Common myeloid progenitor, CD34-positive (primary cell): Measurements from ENCODE around the gene STUM.
"Not testable (repeated sequence)": the region's sequence is repeated elsewhere in the genome, so short reads cannot be mapped to it uniquely, and the experiment has no call there.

Experiments used
- CTCF ChIA-PET: fragments of 350-600 bp; sonication (Branson Sonifier 250); formaldehyde crosslinking; loops from one replicate; lab custom pipeline; 2021; ENCODE audit warnings: antibody characterized with exemption; lab: Charles Lee
- POLR2A ChIA-PET: fragments of 350-600 bp; sonication (Branson Sonifier 250); formaldehyde crosslinking; loops from one replicate; lab custom pipeline; 2021; ENCODE audit warnings: antibody characterized with exemption; lab: Charles Lee
- DNase-seq, 3 donors: peaks; one replicate each; pipeline versions ENCODE4 v3.0.0 to v3.0.0-alpha.2; 2013
- H3K27ac ChIP-seq, 2 experiments: 1 replicate in 1 of 2; 2 replicates in 1 of 2; pipeline ENCODE4 v1.7.0; 2013; ENCODE audit warnings: inconsistent platforms in 2 of 2, low read length in 2 of 2, mild to moderate bottlenecking in 2 of 2, low read depth in 1 of 2, moderate library complexity in 1 of 2; ENCODE audit not compliant: severe bottlenecking in 2 of 2, insufficient read depth in 1 of 2, poor library complexity in 1 of 2
- H3K27me3 ChIP-seq, 5 experiments: replicated peaks in 2 of 5; 1 replicate in 3 of 5; 2 replicates in 2 of 5; pipeline versions ENCODE4 v1.6.1 to v1.7.0; 2013; ENCODE audit warnings: low read length in 4 of 5, mild to moderate bottlenecking in 2 of 5, moderate library complexity in 2 of 5, inconsistent platforms in 1 of 5; ENCODE audit not compliant: insufficient read depth in 5 of 5, control insufficient read depth in 4 of 5
- H3K36me3 ChIP-seq, 4 experiments: 1 replicate in 2 of 4; 2 replicates in 2 of 4; pipeline versions ENCODE4 v1.6.1 to v1.7.0; 2013; ENCODE audit warnings: low read length in 3 of 4, control low read depth in 1 of 4, mild to moderate bottlenecking in 1 of 4; ENCODE audit not compliant: control insufficient read depth in 4 of 4, insufficient read depth in 4 of 4
- H3K4me1 ChIP-seq, 4 experiments: 1 replicate in 3 of 4; 2 replicates in 1 of 4; pipeline versions ENCODE4 v1.6.1 to v1.7.1; 2013; ENCODE audit warnings: low read length in 3 of 4, mild to moderate bottlenecking in 3 of 4, control low read depth in 1 of 4, inconsistent platforms in 1 of 4, moderate library complexity in 1 of 4; ENCODE audit not compliant: control insufficient read depth in 4 of 4, insufficient read depth in 4 of 4; ENCODE audit errors: control extremely low read depth in 1 of 4
- H3K4me3 ChIP-seq, 7 experiments: 1 replicate in 4 of 7; 2 replicates in 3 of 7; pipeline versions ENCODE4 v1.5.1 to v1.7.0; 2013; ENCODE audit warnings: mild to moderate bottlenecking in 7 of 7, low read length in 6 of 7, moderate library complexity in 6 of 7, inconsistent platforms in 2 of 7, low read depth in 2 of 7, control low read depth in 1 of 7; ENCODE audit not compliant: insufficient read depth in 4 of 7, control insufficient read depth in 1 of 7; ENCODE audit errors: extremely low read depth in 1 of 7
- H3K9me3 ChIP-seq, 5 experiments: 1 replicate in 4 of 5; 2 replicates in 1 of 5; pipeline versions ENCODE4 v1.6.1 to v1.7.1; 2013; ENCODE audit warnings: low read length in 4 of 5, mild to moderate bottlenecking in 2 of 5, inconsistent platforms in 1 of 5, low read depth in 1 of 5, moderate library complexity in 1 of 5; ENCODE audit not compliant: control insufficient read depth in 4 of 5, insufficient read depth in 2 of 5; ENCODE audit errors: control extremely low read depth in 1 of 5
- WGBS: methylation state at CpG from one replicate; pipeline ENCODE4 v1.1.5; 2013; ENCODE audit not compliant: insufficient coverage; 5-methylcytosine and 5-hydroxymethylcytosine counted together

Gene STUM

DNA sequence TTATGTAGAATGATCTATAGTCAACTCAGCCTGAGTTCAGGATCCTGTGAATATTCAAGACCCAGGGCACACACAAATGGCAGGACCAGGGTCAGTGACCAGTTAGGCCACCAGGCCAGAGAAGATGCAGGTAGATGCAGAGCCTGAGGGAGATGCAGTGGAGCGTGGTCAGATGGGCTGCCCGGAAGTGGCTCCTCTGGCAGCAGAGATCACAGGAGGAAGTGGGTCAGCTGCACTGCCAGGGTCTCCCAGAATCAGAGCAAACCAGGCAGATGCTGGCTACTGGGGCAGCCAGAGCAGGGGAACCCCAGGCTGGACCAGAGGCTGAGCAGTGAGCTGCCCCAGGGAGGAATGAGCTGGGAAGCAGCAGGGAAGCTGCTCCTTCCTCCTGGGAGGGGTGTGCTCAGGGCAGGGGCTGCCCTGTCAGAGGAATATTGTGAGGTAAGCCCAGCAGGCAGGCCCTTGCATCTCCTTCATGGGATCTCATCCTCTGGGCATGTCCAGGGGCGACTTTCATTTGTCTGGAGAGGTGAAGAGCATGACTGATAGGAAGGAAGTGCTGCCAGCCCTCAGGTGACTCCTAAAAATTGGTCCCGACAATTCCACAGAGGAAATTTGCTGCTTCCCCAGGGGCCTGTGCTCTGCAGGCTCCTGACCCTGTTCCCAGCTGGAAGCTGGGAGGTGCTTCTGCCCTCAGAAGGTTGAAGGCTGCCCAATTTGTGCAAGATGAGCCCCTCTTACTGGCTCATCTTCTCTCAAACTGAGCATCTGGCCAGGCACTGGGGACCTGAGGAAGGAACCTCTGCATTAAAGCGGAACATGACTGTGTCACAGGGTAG lies 49.3 kb downstream of the STUM start:
- H3K27me3 ChIP-seq: no peaks in the 10 kb centered on the region
- H3K36me3 ChIP-seq: no peaks in the 10 kb centered on the region
- peaks cover 0 to 2% (median 0%) of the 10 kb centered on the region in 5 experiments for H3K9me3 ChIP-seq
- 85% methylated on average over 5 of the region's 5 CpGs for WGBS
- POLR2A ChIA-PET: no interaction called here
- CTCF ChIA-PET: interaction anchor here (1.2 kb wide), 1 partner anchor 13 kb away, joined by 3 read pairs; no protein-coding TSS in a partner anchor
- no peak overlapping the region for H3K4me3 ChIP-seq
- H3K27ac ChIP-seq: no peak overlapping the region
- DNase-seq: no peak
- peaks cover 0 to 2% (median 0%) of the 10 kb centered on the region in 4 experiments for H3K4me1 ChIP-seq

DNA sequence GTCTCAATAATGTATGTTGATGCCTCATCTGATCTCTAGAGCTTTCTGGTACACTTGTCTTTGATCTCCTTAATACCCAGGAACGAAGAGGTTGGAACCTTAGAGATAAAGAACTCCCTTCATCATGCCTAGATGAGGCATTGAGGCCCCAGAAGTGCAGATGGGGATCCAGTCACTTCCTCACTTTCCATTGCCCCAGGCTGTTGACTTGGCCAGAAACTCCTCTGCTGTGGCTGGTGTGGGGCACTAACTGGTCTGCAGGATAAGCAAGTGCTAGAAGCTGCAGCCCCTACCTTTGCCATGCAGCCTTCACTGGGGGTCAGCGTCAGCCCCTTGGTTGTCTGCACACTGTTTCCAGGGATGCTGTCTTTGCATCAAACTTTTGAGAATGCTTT lies 49.9 kb downstream of the STUM start:
- Histone ChIP-seq H3K27me3 (no peaks in the 10 kb centered on the region), H3K4me1 (peaks cover 0 to 2% (median 0%) of the 10 kb centered on the region in 4 experiments), H3K27ac (no peak overlapping the region), H3K36me3 (no peaks in the 10 kb centered on the region), H3K4me3 (no peak overlapping the region), H3K9me3 (peaks cover 0 to 2% (median 0%) of the 10 kb centered on the region in 5 experiments)
- DNase-seq: no peak
- CTCF ChIA-PET: no interaction called here
- POLR2A ChIA-PET: no interaction called here
- 100% methylated on average over 1 of the region's 2 CpGs for WGBS

GRCh38 chr1:226598955-226599354 lies 50.4 kb downstream of the STUM start:
- H3K36me3 ChIP-seq, H3K4me1 ChIP-seq, H3K4me3 ChIP-seq, DNase-seq, H3K9me3 ChIP-seq, H3K27me3 ChIP-seq, POLR2A ChIA-PET, CTCF ChIA-PET, H3K27ac ChIP-seq: not testable (repeated sequence)
- 93% methylated on average over 2 of the region's 3 CpGs for WGBS

GRCh38 chr1:226599636-226600238 lies 51.2 kb downstream of the STUM start:
- H3K9me3 ChIP-seq: peaks cover 0 to 2% (median 0%) of the 10 kb centered on the region in 5 experiments
- no peak for DNase-seq
- H3K27me3 ChIP-seq: no peaks in the 10 kb centered on the region
- no peaks in the 10 kb centered on the region for H3K36me3 ChIP-seq
- CTCF ChIA-PET: no interaction called here
- no peak overlapping the region for H3K27ac ChIP-seq
- POLR2A ChIA-PET: no interaction called here
- peaks cover 0 to 2% (median 0%) of the 10 kb centered on the region in 4 experiments for H3K4me1 ChIP-seq
- H3K4me3 ChIP-seq: no peak overlapping the region

DNA sequence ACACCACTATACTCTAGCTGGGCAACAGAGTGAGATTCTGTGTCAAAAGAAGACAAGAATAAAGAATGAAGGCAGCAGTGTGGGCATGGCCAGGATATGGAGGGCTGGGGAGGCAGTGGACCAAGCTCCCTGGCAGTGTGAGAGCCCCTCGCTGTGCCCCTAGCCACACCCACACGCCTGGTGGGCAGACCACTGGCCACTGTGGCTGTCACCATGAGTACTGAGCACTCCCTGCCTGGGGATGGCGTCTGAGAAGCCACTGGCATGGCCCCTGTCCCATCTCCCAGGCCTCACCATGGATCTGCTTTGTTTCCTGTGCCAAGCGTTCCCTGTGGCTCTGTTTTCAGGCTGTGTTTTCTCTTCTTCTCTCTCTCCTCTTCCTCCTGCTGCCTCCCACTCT lies 51.7 kb downstream of the STUM start:
- Histone ChIP-seq H3K36me3 (no peaks in the 10 kb centered on the region), H3K4me1 (peaks cover 0 to 2% (median 0%) of the 10 kb centered on the region in 4 experiments), H3K9me3 (peaks cover 0 to 2% (median 0%) of the 10 kb centered on the region in 5 experiments), H3K4me3 (no peak overlapping the region), H3K27me3 (no peaks in the 10 kb centered on the region), H3K27ac (no peak overlapping the region)
- WGBS: 94% methylated on average over 4 of the region's 4 CpGs
- ChIA-PET POLR2A (no interaction called here), CTCF (no interaction called here)
- no peak for DNase-seq

DNA sequence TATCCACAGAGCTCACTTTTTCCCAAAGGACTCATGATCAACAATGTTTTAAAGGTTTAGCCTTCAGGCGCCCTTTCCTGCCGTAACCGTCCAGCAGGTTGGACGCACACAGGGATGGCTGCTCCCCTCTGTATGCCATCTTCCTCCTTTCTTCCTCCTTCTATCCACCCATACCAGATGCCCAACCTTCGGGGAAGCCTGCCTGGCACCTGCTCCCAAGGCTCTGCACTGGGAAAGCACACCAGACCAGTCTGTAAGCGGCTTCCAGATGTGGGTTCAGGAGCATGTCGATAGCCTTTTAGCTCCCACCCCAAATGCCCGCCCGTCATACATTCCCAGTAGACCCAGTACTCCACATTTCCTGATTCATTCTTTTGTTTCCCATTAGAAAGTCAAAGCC lies 52.9 kb downstream of the STUM start:
- DNase-seq: no peak
- H3K4me3 ChIP-seq: no peak overlapping the region
- H3K4me1 ChIP-seq: peaks cover 0 to 2% (median 0%) of the 10 kb centered on the region in 4 experiments
- H3K36me3 ChIP-seq: no peaks in the 10 kb centered on the region
- H3K27ac ChIP-seq: no peak overlapping the region
- H3K27me3 ChIP-seq: no peaks in the 10 kb centered on the region
- ChIA-PET POLR2A (no interaction called here), CTCF (no interaction called here)
- no peaks in the 10 kb centered on the region for H3K9me3 ChIP-seq
- 100% methylated on average over 5 of the region's 9 CpGs for WGBS
